ENCODE data around the gene PARP4. TPM values are rescaled to one million over a fixed set of nuclear protein-coding genes. Genes with fewer than 3 reads are reported as not detected.

Gene PARP4
- total RNA-seq, 1 experiment from 2014 or later, result 76.0 TPM

DNA sequence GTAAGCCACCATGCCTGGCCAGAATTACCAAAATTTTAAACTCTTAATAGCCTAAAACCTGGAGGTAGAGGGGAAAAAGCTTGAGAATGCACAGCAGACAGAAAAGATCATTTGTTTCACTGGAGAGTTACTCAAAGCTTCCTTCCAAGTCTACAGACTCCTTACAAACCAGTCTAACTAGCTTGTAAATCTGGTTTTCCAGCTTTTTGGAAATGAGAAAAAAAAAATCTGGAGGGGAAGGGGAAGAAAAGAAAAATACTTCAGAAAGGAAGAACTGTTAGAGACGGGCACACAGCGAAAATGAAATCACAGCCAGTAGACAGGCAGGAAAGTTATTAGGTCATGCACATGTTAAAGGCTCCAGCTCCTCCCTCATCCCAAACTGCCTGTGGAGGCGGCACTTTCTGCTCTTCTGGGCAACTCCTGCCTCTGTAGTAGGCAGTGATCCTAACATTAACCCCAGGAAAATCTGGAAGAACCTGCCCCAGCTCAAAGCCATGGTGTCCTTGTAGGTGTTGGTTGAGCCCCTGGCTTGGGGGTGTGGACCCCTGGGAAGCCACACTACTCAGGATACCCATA, 17.3 kb downstream of the PARP4 start (continued):
- TF ChIP-seq POLR2A (IDR thresholded peaks at IDR 0.05; ENCODE audit: borderline replicate concordance, extremely low read depth, insufficient read depth, insufficient read length) (no peak), SIN3A (IDR thresholded peaks at IDR 0.05; ENCODE audit: low read depth) (no peak), TCF7L2 (IDR thresholded peaks at IDR 0.05; ENCODE audit: borderline replicate concordance, extremely low read depth, insufficient read depth, insufficient read length) (no peak), ELF1 (IDR thresholded peaks at IDR 0.05; ENCODE audit: borderline replicate concordance, low read depth) (no peak), SRF (IDR thresholded peaks at IDR 0.05; ENCODE audit: low read depth) (no peak)
- TF ChIP-seq, protein P1, sequence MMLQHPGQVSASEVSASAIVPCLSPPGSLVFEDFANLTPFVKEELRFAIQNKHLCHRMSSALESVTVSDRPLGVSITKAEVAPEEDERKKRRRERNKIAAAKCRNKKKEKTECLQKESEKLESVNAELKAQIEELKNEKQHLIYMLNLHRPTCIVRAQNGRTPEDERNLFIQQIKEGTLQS (IDR thresholded peaks at IDR 0.05), result no peak

DNA sequence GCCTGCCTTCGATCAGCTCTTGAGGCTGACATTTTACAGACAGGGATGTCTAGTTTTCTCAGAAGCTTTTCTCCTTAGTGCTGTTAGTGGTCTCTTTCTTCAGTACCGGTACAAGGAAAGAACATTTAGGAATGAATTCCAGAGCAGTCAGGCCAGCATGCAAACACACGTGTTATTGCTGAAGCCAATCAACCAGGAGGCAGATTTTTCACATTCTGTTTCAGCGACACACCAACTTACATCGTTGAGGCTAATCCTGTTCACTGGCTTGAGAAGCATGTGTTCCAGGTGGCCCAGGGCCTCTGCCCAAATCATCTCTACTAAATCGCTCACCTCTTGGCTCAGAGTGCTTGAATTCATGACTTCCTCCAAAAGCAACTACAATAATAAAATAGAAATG, 19.2 kb downstream of the PARP4 start:
- intact Hi-C loops (cut with micrococcal nuclease), result no loop called here
- CTCF ChIA-PET, result no interaction called here
- no peak overlapping the region for H2AFZ ChIP-seq (ENCODE audit: low read depth, low read length, poor library complexity, severe bottlenecking)
- BruUV-seq (replicated peaks), result no TSS peak
- no peak for ATAC-seq
- RAD21 ChIA-PET (ENCODE audit: low non-redundant PET in 1 of 2, low total read pairs in 2 of 2, uncharacterized antibody in 2 of 2, unreplicated experiment in 2 of 2), result no interaction called here
- H3K4me3 ChIP-seq (replicated peaks in 1 of 2; ENCODE audit: low read depth in 1 of 2, low read length in 2 of 2), result no peak overlapping the region
- H3K9me3 ChIP-seq (ENCODE audit: control insufficient read depth in 1 of 2, insufficient read depth in 1 of 2, low read depth in 1 of 2, low read length in 2 of 2), result no peaks in the 10 kb centered on the region
- H3K9me2 ChIP-seq (ENCODE audit: insufficient read depth), result no peaks in the 10 kb centered on the region
- POLR2A ChIA-PET, result no interaction called here
- H3K79me2 ChIP-seq (ENCODE audit: insufficient read depth, low read length), result peaks cover 5% of the 10 kb centered on the region; the same call in 1 of the 2 replicates
- no peaks in the 10 kb centered on the region for H4K20me1 ChIP-seq (ENCODE audit: insufficient read depth)
- no peaks in the 10 kb centered on the region for H3K4me1 ChIP-seq (ENCODE audit: control insufficient read depth in 1 of 2, insufficient read depth in 2 of 2, low read length in 2 of 2)
- H3K4me2 ChIP-seq (ENCODE audit: low read length), result no peak overlapping the region
- TF ChIP-seq FOSL1 (IDR thresholded peaks at IDR 0.05; ENCODE audit: low read depth), result no peak
- TF ChIP-seq, protein P2, sequence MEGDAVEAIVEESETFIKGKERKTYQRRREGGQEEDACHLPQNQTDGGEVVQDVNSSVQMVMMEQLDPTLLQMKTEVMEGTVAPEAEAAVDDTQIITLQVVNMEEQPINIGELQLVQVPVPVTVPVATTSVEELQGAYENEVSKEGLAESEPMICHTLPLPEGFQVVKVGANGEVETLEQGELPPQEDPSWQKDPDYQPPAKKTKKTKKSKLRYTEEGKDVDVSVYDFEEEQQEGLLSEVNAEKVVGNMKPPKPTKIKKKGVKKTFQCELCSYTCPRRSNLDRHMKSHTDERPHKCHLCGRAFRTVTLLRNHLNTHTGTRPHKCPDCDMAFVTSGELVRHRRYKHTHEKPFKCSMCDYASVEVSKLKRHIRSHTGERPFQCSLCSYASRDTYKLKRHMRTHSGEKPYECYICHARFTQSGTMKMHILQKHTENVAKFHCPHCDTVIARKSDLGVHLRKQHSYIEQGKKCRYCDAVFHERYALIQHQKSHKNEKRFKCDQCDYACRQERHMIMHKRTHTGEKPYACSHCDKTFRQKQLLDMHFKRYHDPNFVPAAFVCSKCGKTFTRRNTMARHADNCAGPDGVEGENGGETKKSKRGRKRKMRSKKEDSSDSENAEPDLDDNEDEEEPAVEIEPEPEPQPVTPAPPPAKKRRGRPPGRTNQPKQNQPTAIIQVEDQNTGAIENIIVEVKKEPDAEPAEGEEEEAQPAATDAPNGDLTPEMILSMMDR (IDR thresholded peaks at IDR 0.05 in 2 of 3, conservative IDR thresholded peaks at IDR 0.05 in 1 of 3; ENCODE audit: borderline replicate concordance in 1 of 3, insufficient read depth in 1 of 3, low read depth in 2 of 3, low read length in 2 of 3), result no peak
- TF ChIP-seq, protein P3, sequence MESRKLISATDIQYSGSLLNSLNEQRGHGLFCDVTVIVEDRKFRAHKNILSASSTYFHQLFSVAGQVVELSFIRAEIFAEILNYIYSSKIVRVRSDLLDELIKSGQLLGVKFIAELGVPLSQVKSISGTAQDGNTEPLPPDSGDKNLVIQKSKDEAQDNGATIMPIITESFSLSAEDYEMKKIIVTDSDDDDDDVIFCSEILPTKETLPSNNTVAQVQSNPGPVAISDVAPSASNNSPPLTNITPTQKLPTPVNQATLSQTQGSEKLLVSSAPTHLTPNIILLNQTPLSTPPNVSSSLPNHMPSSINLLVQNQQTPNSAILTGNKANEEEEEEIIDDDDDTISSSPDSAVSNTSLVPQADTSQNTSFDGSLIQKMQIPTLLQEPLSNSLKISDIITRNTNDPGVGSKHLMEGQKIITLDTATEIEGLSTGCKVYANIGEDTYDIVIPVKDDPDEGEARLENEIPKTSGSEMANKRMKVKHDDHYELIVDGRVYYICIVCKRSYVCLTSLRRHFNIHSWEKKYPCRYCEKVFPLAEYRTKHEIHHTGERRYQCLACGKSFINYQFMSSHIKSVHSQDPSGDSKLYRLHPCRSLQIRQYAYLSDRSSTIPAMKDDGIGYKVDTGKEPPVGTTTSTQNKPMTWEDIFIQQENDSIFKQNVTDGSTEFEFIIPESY (IDR thresholded peaks at IDR 0.05; ENCODE audit: extremely low read depth, insufficient replicate concordance, low read length), result no peak
- TF ChIP-seq POLR2AphosphoS5 (IDR thresholded peaks at IDR 0.05; ENCODE audit: low read depth, low read length), result no peak
- TF ChIP-seq CEBPB (IDR thresholded peaks at IDR 0.05; ENCODE audit: low read depth), result no peak
- H3K9ac ChIP-seq (ENCODE audit: low read length), result no peak overlapping the region
- H3K36me3 ChIP-seq (ENCODE audit: control insufficient read depth in 1 of 2, insufficient read depth in 2 of 2, low read length in 2 of 2), result peaks cover 48 to 65% of the 10 kb centered on the region in 2 experiments
- no peak overlapping the region for H3K27ac ChIP-seq (ENCODE audit: low read depth, low read length)
- H3K27me3 ChIP-seq (ENCODE audit: insufficient read depth, low read length), result no peaks in the 10 kb centered on the region
- no peak for DNase-seq (ENCODE audit: low read depth, low spot score)

Measured in HCT116 (cell line).